Activated T-helper 2 cell treated with anti-CD3 and anti-CD28 coated beads, Interferon-gamma antibody, Interleukin-2, Interleukin-4, amounts not matched to agents 10 μg/mL and 5 μg/mL and 100 μg/mL, durations not matched to agents 14 hours and 24 hours and 36 hours (primary cell): ENCODE measurements around the gene ABHD2. TPM values are rescaled to one million over a fixed set of nuclear protein-coding genes. Genes with fewer than 3 reads are reported as not detected.
"Not testable (repeated sequence)": the region's sequence is repeated elsewhere in the genome, so short reads cannot be mapped to it uniquely, and the experiment has no call there.

Source experiments
- DNase-seq: peaks from one replicate; pipeline ENCODE4 v3.0.0; 2021; ENCODE audit warnings: low spot score
- H3K27ac Mint-ChIP-seq: one replicate; pipeline ENCODE4 v1.8.0; 2021; ENCODE audit warnings: mixed read lengths
- H3K27me3 Mint-ChIP-seq: one replicate; pipeline ENCODE4 v1.8.0; 2021; ENCODE audit warnings: low read depth, mixed read lengths
- H3K36me3 Mint-ChIP-seq: one replicate; pipeline ENCODE4 v1.8.0; 2021; ENCODE audit warnings: low read depth, mixed read lengths
- H3K4me1 Mint-ChIP-seq: one replicate; pipeline ENCODE4 v1.8.0; 2021; ENCODE audit warnings: low read depth, mixed read lengths
- H3K4me3 Mint-ChIP-seq: one replicate; pipeline ENCODE4 v1.8.0; 2021; ENCODE audit warnings: low read depth, mild to moderate bottlenecking, moderate library complexity, mixed read lengths
- H3K9me3 Mint-ChIP-seq: one replicate; pipeline ENCODE4 v1.8.0; 2021; ENCODE audit warnings: mixed read lengths
- intact Hi-C: fragments of 100-400 bp; cut with micrococcal nuclease; formaldehyde crosslinking; loops from one replicate; pipeline ENCODE4 v1.15.1; 2023
- total RNA-seq: library from RNA; stranded (reverse); gene quantifications from 2 replicates; pipeline ENCODE4 v1.2.3, GENCODE V29; 2022

The ABHD2 gene
- total RNA-seq, 1 donor from 2014 or later = 59.3 TPM

DNA sequence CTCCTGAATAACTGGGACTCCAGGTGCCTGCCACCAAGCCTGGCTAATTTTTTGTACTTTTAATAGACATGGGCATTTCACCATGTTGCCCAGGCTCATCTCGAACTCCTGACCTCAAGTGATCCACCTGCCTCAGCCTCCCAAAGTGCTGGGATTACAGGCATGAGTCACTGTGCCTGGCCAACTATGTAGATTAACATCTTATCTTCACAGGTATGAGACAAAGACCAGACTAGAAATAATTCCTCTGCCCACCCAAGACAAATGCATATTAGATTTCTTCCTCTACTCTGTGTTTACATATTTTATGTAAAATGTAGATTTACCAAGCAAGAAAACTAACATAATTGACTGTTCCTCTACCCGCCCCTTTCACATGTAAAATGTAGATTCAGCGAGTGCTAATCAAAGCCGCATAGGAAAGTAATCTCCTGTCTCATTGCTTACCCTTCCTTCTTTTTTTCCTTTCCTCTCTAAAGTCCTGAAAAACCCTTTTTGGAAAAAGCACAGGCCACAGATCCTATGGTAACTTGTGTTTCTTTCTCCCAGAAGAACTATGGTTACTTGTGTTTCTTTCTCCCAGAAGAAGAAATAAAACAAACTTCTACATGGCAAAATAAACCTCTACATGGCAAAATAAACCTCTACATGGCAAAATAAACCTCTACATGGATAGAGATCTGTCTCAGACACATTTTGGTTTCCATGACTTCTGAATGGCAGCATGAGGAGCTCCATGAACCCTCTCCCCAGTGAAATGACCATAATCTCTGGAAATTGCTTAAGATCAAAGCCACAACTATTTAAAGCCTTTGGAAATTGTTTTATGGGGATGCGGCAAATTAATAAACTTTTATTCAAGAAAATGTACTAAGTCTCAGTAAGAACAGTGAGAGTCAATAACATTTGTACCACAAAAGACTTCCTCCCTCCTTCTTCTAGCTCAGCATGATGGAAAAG lies 9.1 kb upstream of the ABHD2 start:
- Mint-ChIP-seq H3K9me3 (no peaks in the 10 kb centered on the region), H3K4me1 (peaks cover 28% of the 10 kb centered on the region), H3K36me3 (no peaks in the 10 kb centered on the region), H3K27me3 (no peaks in the 10 kb centered on the region), H3K27ac (no peak overlapping the region), H3K4me3 (no peak overlapping the region)
- intact Hi-C loops = no loop called here
- DNase-seq = no peak

GRCh38 chr15:89081878-89082277 lies 6.4 kb upstream of the ABHD2 start:
- H3K9me3 Mint-ChIP-seq = no peaks in the 10 kb centered on the region
- H3K4me1 Mint-ChIP-seq = peaks cover 9% of the 10 kb centered on the region
- no peaks in the 10 kb centered on the region for H3K27me3 Mint-ChIP-seq
- no peaks in the 10 kb centered on the region for H3K36me3 Mint-ChIP-seq
- no peak overlapping the region for H3K4me3 Mint-ChIP-seq
- DNase-seq = no peak
- H3K27ac Mint-ChIP-seq = no peak overlapping the region
- intact Hi-C loops = no loop called here

GRCh38 chr15:89083246-89083645 lies 5.0 kb upstream of the ABHD2 start:
- H3K36me3 Mint-ChIP-seq = no peaks in the 10 kb centered on the region
- H3K27me3 Mint-ChIP-seq = no peaks in the 10 kb centered on the region
- H3K9me3 Mint-ChIP-seq = no peaks in the 10 kb centered on the region
- no peak overlapping the region for H3K4me3 Mint-ChIP-seq
- intact Hi-C loops = no loop called here
- no peak overlapping the region for H3K27ac Mint-ChIP-seq
- no peak for DNase-seq
- no peaks in the 10 kb centered on the region for H3K4me1 Mint-ChIP-seq

- Mint-ChIP-seq H3K36me3 (no peaks in the 10 kb centered on the region), H3K27ac (no peak overlapping the region), H3K9me3 (no peaks in the 10 kb centered on the region), H3K4me3 (no peak overlapping the region), H3K27me3 (no peaks in the 10 kb centered on the region), H3K4me1 (peaks cover 13% of the 10 kb centered on the region)
- intact Hi-C loops = no loop called here
- DNase-seq = no peak
Measured at GRCh38 chr15:89085289-89085926, 2.8 kb upstream of the ABHD2 start.

DNA sequence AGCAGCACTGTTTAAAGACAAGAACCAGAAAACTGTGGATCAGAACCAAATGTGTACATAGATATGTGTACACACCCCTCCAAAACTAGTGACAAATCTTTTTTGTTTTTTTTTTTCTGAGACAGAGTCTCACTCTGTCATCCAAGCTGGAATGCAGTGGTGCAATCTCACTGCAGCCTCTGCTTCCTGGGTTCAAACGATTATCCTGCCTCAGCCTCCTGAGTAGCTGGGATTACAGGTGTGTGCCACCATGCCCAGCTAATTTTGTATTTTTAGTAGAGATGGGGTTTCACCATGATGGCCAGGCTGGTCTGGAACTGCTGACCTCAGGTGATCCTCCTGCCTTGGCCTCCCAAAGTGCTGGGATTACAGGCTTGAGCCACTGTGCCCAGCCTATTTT lies 2.3 kb upstream of the ABHD2 start:
- H3K27me3 Mint-ChIP-seq, H3K36me3 Mint-ChIP-seq, H3K4me3 Mint-ChIP-seq, intact Hi-C loops, H3K9me3 Mint-ChIP-seq, H3K27ac Mint-ChIP-seq, DNase-seq: not testable (repeated sequence)
- peaks cover 18% of the 10 kb centered on the region for H3K4me1 Mint-ChIP-seq

DNA sequence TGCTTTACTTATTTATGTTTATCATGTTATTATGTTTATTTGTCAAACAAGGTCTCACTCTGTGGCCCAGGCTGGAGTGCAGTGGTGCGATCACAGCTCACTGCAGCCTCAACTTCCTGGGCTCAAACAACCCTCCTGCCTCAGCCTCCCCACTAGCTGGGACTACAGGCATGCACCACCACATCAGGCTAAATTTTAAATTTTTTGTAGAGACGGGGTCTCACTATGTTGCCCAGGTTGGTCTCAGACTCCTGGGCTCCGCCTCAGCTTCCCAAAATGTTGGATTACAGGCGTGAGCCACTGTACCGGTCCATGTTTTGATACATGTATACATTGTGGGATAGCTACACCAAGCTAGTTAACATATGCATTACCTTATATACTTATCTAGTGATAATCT lies 1.9 kb upstream of the ABHD2 start:
- H3K27ac Mint-ChIP-seq, intact Hi-C loops, H3K36me3 Mint-ChIP-seq, H3K4me3 Mint-ChIP-seq, H3K27me3 Mint-ChIP-seq, H3K9me3 Mint-ChIP-seq, DNase-seq: not testable (repeated sequence)
- peaks cover 22% of the 10 kb centered on the region for H3K4me1 Mint-ChIP-seq

DNA sequence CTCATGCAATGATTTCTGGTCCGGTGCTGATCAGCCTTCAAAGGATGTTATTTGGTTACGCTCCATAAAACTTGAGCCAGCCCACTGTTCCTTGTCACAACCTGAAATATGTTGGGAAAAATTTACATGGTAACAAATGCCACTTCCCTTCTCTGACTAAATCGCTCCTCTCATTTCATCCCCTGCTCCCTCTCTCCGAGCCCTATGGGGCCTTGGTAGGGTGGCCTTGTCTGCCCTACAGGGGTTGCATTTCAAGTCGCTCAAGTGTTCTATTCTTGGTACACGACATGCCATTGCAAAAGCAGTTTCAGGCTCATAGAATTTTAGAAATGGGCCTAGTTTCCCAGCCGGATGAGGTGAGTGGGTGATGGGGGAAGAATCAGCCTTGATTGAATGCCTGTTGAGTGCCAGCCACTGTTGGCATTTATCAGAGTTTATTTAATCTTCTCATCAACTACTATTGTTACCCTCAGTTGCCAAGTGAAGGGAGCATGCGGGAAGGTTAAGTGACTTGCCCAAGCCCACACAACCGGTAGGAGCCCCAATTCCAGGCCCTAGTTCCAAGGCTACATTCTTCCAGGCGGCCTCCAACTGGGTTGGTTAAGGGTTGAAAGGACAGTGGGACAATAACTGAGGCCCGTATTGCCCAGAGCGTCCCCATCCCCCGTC lies 961 bp upstream of the ABHD2 start:
- peaks cover 12% of the 10 kb centered on the region for H3K36me3 Mint-ChIP-seq

DNA sequence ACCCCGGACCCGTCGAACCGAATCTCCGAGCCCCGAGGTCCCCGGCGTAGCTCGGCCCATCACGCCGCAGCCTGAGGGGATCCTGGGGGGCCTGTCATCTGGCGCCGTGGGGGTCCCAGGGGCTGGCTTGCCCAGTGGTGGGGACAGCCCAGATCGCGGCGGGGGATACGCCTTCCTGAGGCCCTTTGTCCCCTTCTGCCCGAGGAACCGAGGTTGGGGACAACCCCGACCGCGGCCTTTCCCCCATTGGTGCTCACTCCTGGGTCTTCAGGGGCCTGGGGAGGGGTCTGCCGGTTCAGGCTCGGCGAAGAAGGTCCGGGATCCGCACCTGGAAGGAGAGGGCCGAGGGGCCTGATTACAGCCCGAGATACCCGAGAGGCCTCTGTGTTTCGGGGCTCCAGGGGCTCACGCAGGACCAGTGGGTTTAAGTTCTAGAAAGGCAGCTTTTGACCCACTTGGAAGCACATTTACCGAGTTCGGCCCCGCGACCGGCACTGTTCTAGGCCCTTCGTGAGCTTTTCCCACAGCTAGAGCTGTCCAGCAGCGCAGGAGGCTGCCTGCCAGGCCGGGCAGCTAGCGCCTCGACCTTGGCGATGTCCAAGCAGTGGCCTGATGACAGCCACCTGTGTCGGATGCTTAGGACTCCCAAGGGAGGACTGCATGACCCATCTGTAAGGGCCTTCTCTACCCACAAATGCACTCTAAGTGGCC lies 504 bp downstream of the ABHD2 start:
- peaks cover 16% of the 10 kb centered on the region for H3K36me3 Mint-ChIP-seq
- DNase-seq = peak; percentile 14
- H3K27ac Mint-ChIP-seq = peak overlapping the region; percentile 67
- H3K27me3 Mint-ChIP-seq = no peaks in the 10 kb centered on the region
- intact Hi-C loops = loop anchor here (1.0 kb wide), 1 partner anchor 20 kb away; no protein-coding TSS in a partner anchor
- no peaks in the 10 kb centered on the region for H3K9me3 Mint-ChIP-seq
- peaks cover 39% of the 10 kb centered on the region for H3K4me1 Mint-ChIP-seq
- H3K4me3 Mint-ChIP-seq = no peak overlapping the region

More for the DNA sequence above, 961 bp upstream of the ABHD2 start:
- Mint-ChIP-seq H3K4me3 (no peak overlapping the region), H3K27me3 (no peaks in the 10 kb centered on the region), H3K9me3 (no peaks in the 10 kb centered on the region), H3K27ac (no peak overlapping the region), H3K4me1 (peaks cover 31% of the 10 kb centered on the region)
- intact Hi-C loops = no loop called here
- no peak for DNase-seq

GRCh38 chr15:89089316-89090230 lies 1.3 kb downstream of the ABHD2 start:
- no peaks in the 10 kb centered on the region for H3K9me3 Mint-ChIP-seq
- H3K4me1 Mint-ChIP-seq = peaks cover 41% of the 10 kb centered on the region
- H3K27me3 Mint-ChIP-seq = no peaks in the 10 kb centered on the region
- H3K27ac Mint-ChIP-seq = peak overlapping the region; percentile 67
- intact Hi-C loops = loop anchor here (2.0 kb wide), 1 partner anchor 39 kb away; no protein-coding TSS in a partner anchor
- no peak overlapping the region for H3K4me3 Mint-ChIP-seq
- no peak for DNase-seq
- H3K36me3 Mint-ChIP-seq = peaks cover 19% of the 10 kb centered on the region

DNA sequence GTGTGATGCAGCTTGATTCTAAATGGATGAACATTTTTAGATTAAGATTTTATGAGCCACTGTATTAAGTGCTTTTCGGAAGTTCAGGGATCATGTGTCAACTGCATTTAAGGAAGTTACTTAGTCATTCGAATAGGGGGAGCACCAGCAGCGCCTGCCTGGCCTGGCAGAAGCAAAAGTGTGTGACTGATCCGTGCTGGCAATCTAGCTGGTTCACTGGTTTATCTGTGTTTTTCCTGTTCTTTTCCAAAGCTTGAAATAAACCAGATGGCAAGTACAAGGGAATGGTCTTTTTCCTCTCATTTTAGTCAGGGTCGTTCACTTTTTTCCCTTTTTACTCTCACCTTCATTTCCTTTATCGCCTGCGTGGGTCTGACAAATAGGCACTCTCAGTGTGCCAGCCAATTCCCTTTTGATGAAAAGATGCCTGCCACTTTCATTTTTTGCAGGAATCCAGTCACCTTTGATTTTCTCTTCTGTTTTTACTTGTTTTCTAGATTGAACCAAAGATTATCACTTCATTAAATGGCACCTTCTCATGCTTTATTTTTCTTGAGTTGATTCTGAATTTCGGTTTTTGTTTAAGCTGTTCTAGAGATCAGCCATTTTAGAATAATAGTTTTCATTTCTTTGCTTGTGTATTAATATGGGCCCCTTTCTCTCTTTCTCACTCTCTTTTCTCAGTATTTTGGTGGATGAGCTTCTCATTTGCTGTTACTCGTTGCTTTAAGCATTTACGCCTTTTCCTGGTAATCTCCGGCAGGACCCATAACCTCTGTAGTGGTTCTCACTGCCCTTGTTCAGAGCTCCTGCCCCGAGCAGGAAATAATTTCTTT lies 2.8 kb downstream of the ABHD2 start:
- H3K27ac Mint-ChIP-seq = peak overlapping the region; percentile 98
- intact Hi-C loops = loop anchor here (1.0 to 2.0 kb wide), 2 partner anchors 38 to 76 kb away; no protein-coding TSS in a partner anchor
- no peaks in the 10 kb centered on the region for H3K9me3 Mint-ChIP-seq
- no peak overlapping the region for H3K4me3 Mint-ChIP-seq
- H3K36me3 Mint-ChIP-seq = peaks cover 25% of the 10 kb centered on the region
- DNase-seq = no peak
- no peaks in the 10 kb centered on the region for H3K27me3 Mint-ChIP-seq
- H3K4me1 Mint-ChIP-seq = peaks cover 43% of the 10 kb centered on the region

- H3K4me3 Mint-ChIP-seq = no peak overlapping the region
- H3K27me3 Mint-ChIP-seq = no peaks in the 10 kb centered on the region
- no peaks in the 10 kb centered on the region for H3K9me3 Mint-ChIP-seq
- DNase-seq = no peak
- intact Hi-C loops = loop anchor here (1.0 to 2.0 kb wide), 2 partner anchors 37 to 76 kb away; no protein-coding TSS in a partner anchor
- peaks cover 43% of the 10 kb centered on the region for H3K4me1 Mint-ChIP-seq
- H3K27ac Mint-ChIP-seq = peak overlapping the region; percentile 98
- peaks cover 25% of the 10 kb centered on the region for H3K36me3 Mint-ChIP-seq
Measured at GRCh38 chr15:89091627-89092220, 3.5 kb downstream of the ABHD2 start.
